ENCODE data around the gene DCC.

DNA sequence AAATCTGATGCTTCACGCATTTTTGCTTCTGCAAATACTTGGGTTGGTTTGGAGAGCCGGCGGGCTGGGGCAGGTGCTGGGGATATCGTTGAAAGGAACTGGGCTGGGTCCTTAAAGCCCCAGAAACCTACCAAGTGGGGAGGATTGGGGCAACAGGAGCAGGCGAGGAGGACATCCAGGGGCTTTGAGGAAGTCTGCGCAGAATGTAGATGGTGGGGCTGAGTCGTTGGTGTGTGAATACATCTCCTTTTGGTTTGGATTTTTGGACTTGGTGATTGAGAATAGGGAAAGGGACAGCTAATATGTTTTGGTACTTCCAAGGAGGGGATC lies 1.1 kb downstream of the DCC start:
- no peak for TF ChIP-seq EP300 (IDR thresholded peaks at IDR 0.05)
- TF ChIP-seq, protein P1, sequence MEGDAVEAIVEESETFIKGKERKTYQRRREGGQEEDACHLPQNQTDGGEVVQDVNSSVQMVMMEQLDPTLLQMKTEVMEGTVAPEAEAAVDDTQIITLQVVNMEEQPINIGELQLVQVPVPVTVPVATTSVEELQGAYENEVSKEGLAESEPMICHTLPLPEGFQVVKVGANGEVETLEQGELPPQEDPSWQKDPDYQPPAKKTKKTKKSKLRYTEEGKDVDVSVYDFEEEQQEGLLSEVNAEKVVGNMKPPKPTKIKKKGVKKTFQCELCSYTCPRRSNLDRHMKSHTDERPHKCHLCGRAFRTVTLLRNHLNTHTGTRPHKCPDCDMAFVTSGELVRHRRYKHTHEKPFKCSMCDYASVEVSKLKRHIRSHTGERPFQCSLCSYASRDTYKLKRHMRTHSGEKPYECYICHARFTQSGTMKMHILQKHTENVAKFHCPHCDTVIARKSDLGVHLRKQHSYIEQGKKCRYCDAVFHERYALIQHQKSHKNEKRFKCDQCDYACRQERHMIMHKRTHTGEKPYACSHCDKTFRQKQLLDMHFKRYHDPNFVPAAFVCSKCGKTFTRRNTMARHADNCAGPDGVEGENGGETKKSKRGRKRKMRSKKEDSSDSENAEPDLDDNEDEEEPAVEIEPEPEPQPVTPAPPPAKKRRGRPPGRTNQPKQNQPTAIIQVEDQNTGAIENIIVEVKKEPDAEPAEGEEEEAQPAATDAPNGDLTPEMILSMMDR (IDR thresholded peaks at IDR 0.05): no peak

Data from tibial nerve (tissue), 4 donors.